Ishikawa (cell line): ENCODE measurements around the gene GTF2F2.
A peak's percentile ranks its signal among the peaks of the same experiment; 100 is the strongest.

Source experiments
- CEBPB ChIP-seq: IDR thresholded peaks from 2 replicates; pipeline ENCODE4 v1.6.1; 2012
- CREB1 ChIP-seq: IDR thresholded peaks from 2 replicates; pipeline ENCODE4 v1.6.1; 2012; ENCODE audit warnings: low read depth
- EGR1 ChIP-seq: IDR thresholded peaks from 2 replicates; pipeline ENCODE4 v1.6.1; 2012
- EP300 ChIP-seq: IDR thresholded peaks from 2 replicates; pipeline ENCODE4 v1.6.1; 2012; ENCODE audit warnings: borderline replicate concordance
- FOXM1 ChIP-seq: IDR thresholded peaks from 2 replicates; pipeline ENCODE4 v1.6.1; 2012; ENCODE audit warnings: low read depth, borderline replicate concordance
- MAX ChIP-seq: IDR thresholded peaks from 2 replicates; pipeline ENCODE4 v1.6.1; 2012
- NFIC ChIP-seq: IDR thresholded peaks from 2 replicates; pipeline ENCODE4 v1.6.1; 2012
- RAD21 ChIP-seq: IDR thresholded peaks from 2 replicates; pipeline ENCODE4 v1.6.1; 2012; ENCODE audit warnings: low read depth
- REST ChIP-seq: IDR thresholded peaks from 2 replicates; pipeline ENCODE4 v1.6.1; 2012; ENCODE audit warnings: low read depth, mild to moderate bottlenecking
- TAF1 ChIP-seq: IDR thresholded peaks from 2 replicates; pipeline ENCODE4 v1.6.1; 2012; ENCODE audit warnings: low read depth, mild to moderate bottlenecking
- TCF12 ChIP-seq: IDR thresholded peaks from 2 replicates; pipeline ENCODE4 v1.6.1; 2012; ENCODE audit warnings: low read depth
- TEAD4 ChIP-seq: IDR thresholded peaks from 2 replicates; pipeline ENCODE4 v1.6.1; 2012
- USF1 ChIP-seq: IDR thresholded peaks from 2 replicates; pipeline ENCODE4 v1.6.1; 2012
- YY1 ChIP-seq: IDR thresholded peaks from 2 replicates; pipeline ENCODE4 v1.6.1; 2012; ENCODE audit warnings: low read depth
- ZBTB7A ChIP-seq: IDR thresholded peaks from 2 replicates; pipeline ENCODE4 v1.6.1; 2012; ENCODE audit warnings: low read depth

The GTF2F2 gene

GRCh38 chr13:45297456-45298205 is 177.3 kb downstream of the GTF2F2 start:
- TF ChIP-seq TAF1 = no peak

DNA sequence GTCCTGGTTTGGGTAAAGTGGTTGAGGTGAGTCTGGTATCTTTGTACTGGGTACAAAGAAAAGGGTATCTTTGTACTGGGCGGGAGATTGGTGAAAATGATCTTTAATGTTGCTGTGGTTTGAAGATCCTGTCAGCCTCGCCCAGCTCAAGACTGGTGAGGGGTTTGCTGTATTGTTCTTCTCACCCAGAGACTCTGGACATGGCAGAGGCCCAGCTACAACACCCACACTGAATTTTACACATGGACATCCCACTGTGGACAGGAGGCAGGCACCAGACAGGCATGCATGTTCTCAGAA is 177.8 kb downstream of the GTF2F2 start:
- TF ChIP-seq REST = no peak
- no peak for TF ChIP-seq NFIC
- TF ChIP-seq ZBTB7A = no peak
- TF ChIP-seq EP300 = no peak
- no peak for TF ChIP-seq MAX
- TF ChIP-seq FOXM1 = no peak
- TF ChIP-seq CEBPB = no peak
- TF ChIP-seq CREB1 = no peak
- TF ChIP-seq TCF12 = no peak
- no peak for TF ChIP-seq USF1

DNA sequence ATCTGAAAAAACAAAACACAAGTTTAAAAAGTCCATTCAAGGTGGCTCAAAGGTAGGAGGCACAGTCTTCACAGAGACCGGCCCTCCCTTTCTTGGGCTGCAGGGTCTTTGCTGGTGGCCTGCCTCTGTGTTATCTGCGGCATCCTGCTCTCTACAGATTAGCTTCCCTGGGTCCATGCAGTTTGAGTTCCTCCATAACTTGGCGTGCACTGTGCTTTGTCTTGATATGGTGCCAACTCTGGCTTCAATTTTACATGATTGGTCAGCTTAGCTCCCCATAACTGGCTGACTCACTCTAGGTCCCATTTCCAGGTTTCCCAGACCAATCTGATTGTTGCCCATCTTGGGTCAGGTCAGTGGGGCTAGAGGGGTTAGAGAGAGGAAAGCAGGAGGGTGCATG is 178.9 kb downstream of the GTF2F2 start:
- TF ChIP-seq RAD21 (no peak), EGR1 (no peak), FOXM1 (no peak), TCF12 (no peak), CEBPB (no peak), NFIC (peak; percentile 30; the same call in 1 of the 2 replicates), TAF1 (no peak), YY1 (no peak)

DNA sequence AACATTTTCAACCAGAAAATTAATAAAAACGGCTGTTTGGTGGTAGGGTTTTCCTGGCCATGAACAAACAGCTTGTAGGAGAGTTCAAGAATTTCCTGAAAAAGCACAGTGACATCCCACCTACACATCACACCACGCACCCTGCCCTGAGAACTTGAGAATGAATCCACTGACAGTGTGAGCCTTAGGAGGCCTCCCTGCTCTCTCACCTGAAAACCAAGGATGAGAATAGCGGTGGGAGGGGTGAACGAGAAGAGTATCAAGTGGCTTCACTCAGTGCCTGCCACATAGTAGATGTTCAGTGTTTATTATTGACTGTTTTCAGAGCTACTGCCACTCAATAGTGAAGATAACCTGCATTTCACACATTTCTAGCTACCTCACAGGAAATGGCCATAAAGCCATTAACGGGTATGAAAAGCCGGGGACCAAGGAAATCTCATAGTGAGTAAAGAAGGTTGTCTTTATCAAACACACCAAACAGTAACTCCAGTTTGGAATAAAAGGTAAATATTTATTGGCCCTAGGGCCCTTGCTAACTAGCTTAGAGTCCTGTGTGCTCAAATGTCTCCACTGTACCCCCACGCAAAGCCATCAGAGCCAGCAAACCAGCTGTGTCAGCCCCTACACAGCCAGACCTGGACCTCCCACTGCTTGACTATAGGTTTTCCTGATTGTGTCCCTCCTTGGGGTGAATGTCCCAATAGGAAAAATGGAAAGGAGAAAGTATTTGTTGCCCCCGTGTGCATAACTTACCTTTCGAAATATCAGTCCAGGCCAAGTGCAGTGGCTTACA is 180.1 kb downstream of the GTF2F2 start:
- no peak for TF ChIP-seq YY1

DNA sequence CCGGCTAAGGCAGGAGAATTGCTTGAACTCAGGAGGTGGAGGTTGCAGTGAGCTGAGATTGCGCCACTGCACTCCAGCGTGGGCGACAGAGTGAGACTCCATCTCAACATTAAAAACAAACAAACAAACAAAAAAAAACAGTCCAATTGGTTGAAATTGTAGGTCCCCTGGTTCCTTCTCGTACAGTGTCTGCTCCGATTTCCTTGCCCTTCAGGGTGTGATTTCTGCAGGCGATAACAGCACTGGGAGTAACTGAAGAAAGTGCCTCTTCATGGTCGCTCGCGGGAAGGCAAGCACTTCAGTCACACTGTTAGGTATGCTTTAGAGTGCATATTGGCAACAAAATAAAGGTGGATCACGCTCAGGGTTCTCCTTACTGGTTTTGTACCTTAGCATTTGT is 181.0 kb downstream of the GTF2F2 start:
- no peak for TF ChIP-seq TEAD4
- no peak for TF ChIP-seq CREB1
- TF ChIP-seq YY1 = no peak
- TF ChIP-seq MAX = no peak
- no peak for TF ChIP-seq USF1
- no peak for TF ChIP-seq ZBTB7A
- no peak for TF ChIP-seq RAD21
- no peak for TF ChIP-seq FOXM1
- TF ChIP-seq NFIC = no peak
- TF ChIP-seq TAF1 = no peak
- no peak for TF ChIP-seq REST
- no peak for TF ChIP-seq TCF12
- TF ChIP-seq EGR1 = no peak
- TF ChIP-seq EP300 = no peak
- TF ChIP-seq CEBPB = no peak

DNA sequence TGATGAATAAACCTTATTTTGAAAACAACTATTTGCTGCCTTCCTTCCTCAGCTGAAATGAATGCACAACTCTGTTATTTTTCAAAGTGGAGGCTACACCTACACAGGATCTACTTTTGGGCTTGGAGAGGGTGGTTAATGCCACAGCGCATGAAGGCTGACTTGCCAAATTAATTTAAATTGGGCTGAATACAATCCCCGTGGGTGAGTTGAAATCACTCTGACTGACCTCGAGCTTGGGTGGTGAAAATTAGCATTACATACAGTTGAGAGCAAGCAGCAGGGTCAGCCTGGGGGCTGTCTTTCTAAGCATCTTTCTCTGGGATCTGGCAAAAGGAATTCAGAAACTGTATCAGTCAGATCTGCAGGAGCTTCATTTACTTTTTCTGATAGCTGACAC is 182.2 kb downstream of the GTF2F2 start:
- TF ChIP-seq TCF12 = no peak
- TF ChIP-seq TAF1 = no peak
- no peak for TF ChIP-seq REST
- no peak for TF ChIP-seq ZBTB7A
- no peak for TF ChIP-seq NFIC
- no peak for TF ChIP-seq CEBPB
- TF ChIP-seq EP300 = no peak
- no peak for TF ChIP-seq TEAD4
- TF ChIP-seq FOXM1 = no peak
- TF ChIP-seq YY1 = no peak
- no peak for TF ChIP-seq RAD21
- no peak for TF ChIP-seq EGR1
- TF ChIP-seq MAX = no peak
- TF ChIP-seq USF1 = no peak
- no peak for TF ChIP-seq CREB1
